ENCODE measurements around the gene MRPL52.
A peak's percentile ranks its signal among the peaks of the same experiment; 100 is the strongest.
"Not testable (repeated sequence)": the region's sequence is repeated elsewhere in the genome, so short reads cannot be mapped to it uniquely, and the experiment has no call there.

Gene MRPL52

GRCh38 chr14:22792158-22792557 lies 37.5 kb upstream of the MRPL52 start:
- H3K79me2 ChIP-seq (ENCODE audit: insufficient read depth, low read length), result no peaks in the 10 kb centered on the region; the same call in 1 of the 2 replicates
- TF ChIP-seq EZH2phosphoT487 (conservative IDR thresholded peaks at IDR 0.05; ENCODE audit: low read length) (no peak), CTCF (IDR thresholded peaks at IDR 0.05; ENCODE audit: insufficient read depth, low read length, poor library complexity, severe bottlenecking) (no peak)
- H3K27me3 ChIP-seq (ENCODE audit: low read length), result no peaks in the 10 kb centered on the region
- H3K27ac ChIP-seq (ENCODE audit: low read depth, low read length), result peak overlapping the region; percentile 48
- H3K4me3 ChIP-seq (ENCODE audit: insufficient read depth, low read length, poor library complexity, severe bottlenecking), result no peak overlapping the region
- H3K9me3 ChIP-seq (ENCODE audit: insufficient read depth, low read length), result no peaks in the 10 kb centered on the region
- no peak overlapping the region for H3K9ac ChIP-seq (ENCODE audit: low read length)
- no peak overlapping the region for H2AFZ ChIP-seq (ENCODE audit: low read depth, low read length, severe bottlenecking)
- no peaks in the 10 kb centered on the region for H4K20me1 ChIP-seq (ENCODE audit: low read depth, low read length)
- H3K9me2 ChIP-seq (replicated peaks; ENCODE audit: insufficient read depth, low read length), result no peaks in the 10 kb centered on the region
- H3K4me2 ChIP-seq (ENCODE audit: low read depth, low read length, poor library complexity, severe bottlenecking), result no peak overlapping the region
- H3F3A ChIP-seq (ENCODE audit: insufficient read depth), result peaks cover 15% of the 10 kb centered on the region
- no peaks in the 10 kb centered on the region for H3K36me3 ChIP-seq (ENCODE audit: low read length)

- H3K79me2 ChIP-seq (ENCODE audit: insufficient read depth, low read length); H3K4me3 ChIP-seq (ENCODE audit: insufficient read depth, low read length, poor library complexity, severe bottlenecking); H3K4me2 ChIP-seq (ENCODE audit: low read depth, low read length, poor library complexity, severe bottlenecking); H3K36me3 ChIP-seq (ENCODE audit: low read length); H4K20me1 ChIP-seq (ENCODE audit: low read depth, low read length); H3K9me3 ChIP-seq (ENCODE audit: insufficient read depth, low read length); H3K27me3 ChIP-seq (ENCODE audit: low read length); H2AFZ ChIP-seq (ENCODE audit: low read depth, low read length, severe bottlenecking); H3K9ac ChIP-seq (ENCODE audit: low read length); H3K9me2 ChIP-seq (replicated peaks; ENCODE audit: insufficient read depth, low read length): not testable (repeated sequence)
- H3K27ac ChIP-seq (ENCODE audit: low read depth, low read length), result peak overlapping the region; percentile 58; the same call in 1 of the 2 replicates
- peaks cover 15% of the 10 kb centered on the region for H3F3A ChIP-seq (ENCODE audit: insufficient read depth)
Observed at GRCh38 chr14:22793550-22793949, 36.1 kb upstream of the MRPL52 start.

GRCh38 chr14:22793976-22794375 lies 35.7 kb upstream of the MRPL52 start:
- Histone ChIP-seq H3K9me3 (ENCODE audit: insufficient read depth, low read length) (no peaks in the 10 kb centered on the region), H3F3A (ENCODE audit: insufficient read depth) (peaks cover 15% of the 10 kb centered on the region), H3K4me2 (ENCODE audit: low read depth, low read length, poor library complexity, severe bottlenecking) (no peak overlapping the region), H3K27me3 (ENCODE audit: low read length) (no peaks in the 10 kb centered on the region), H3K9me2 (replicated peaks; ENCODE audit: insufficient read depth, low read length) (no peaks in the 10 kb centered on the region), H4K20me1 (ENCODE audit: low read depth, low read length) (no peaks in the 10 kb centered on the region), H3K9ac (ENCODE audit: low read length) (0 out of 2 replicates have a peak overlapping the region, but pooled peaks have one; percentile 25), H3K79me2 (ENCODE audit: insufficient read depth, low read length) (no peaks in the 10 kb centered on the region), H2AFZ (ENCODE audit: low read depth, low read length, severe bottlenecking) (no peak overlapping the region), H3K4me3 (ENCODE audit: insufficient read depth, low read length, poor library complexity, severe bottlenecking) (no peak overlapping the region), H3K36me3 (ENCODE audit: low read length) (no peaks in the 10 kb centered on the region), H3K27ac (ENCODE audit: low read depth, low read length) (peak overlapping the region; percentile 58)
- TF ChIP-seq CTCF (IDR thresholded peaks at IDR 0.05; ENCODE audit: insufficient read depth, low read length, poor library complexity, severe bottlenecking) (no peak), EZH2phosphoT487 (conservative IDR thresholded peaks at IDR 0.05; ENCODE audit: low read length) (no peak)

GRCh38 chr14:22794551-22794951 lies 35.1 kb upstream of the MRPL52 start:
- Histone ChIP-seq H3F3A (ENCODE audit: insufficient read depth) (peaks cover 15% of the 10 kb centered on the region), H3K79me2 (ENCODE audit: insufficient read depth, low read length) (no peaks in the 10 kb centered on the region), H3K4me3 (ENCODE audit: insufficient read depth, low read length, poor library complexity, severe bottlenecking) (no peak overlapping the region), H3K36me3 (ENCODE audit: low read length) (no peaks in the 10 kb centered on the region), H3K9me3 (ENCODE audit: insufficient read depth, low read length) (no peaks in the 10 kb centered on the region), H2AFZ (ENCODE audit: low read depth, low read length, severe bottlenecking) (peak overlapping the region; percentile 60), H3K4me2 (ENCODE audit: low read depth, low read length, poor library complexity, severe bottlenecking) (peak overlapping the region; percentile 45), H3K27me3 (ENCODE audit: low read length) (no peaks in the 10 kb centered on the region), H3K27ac (ENCODE audit: low read depth, low read length) (peak overlapping the region; percentile 58), H4K20me1 (ENCODE audit: low read depth, low read length) (no peaks in the 10 kb centered on the region), H3K9me2 (replicated peaks; ENCODE audit: insufficient read depth, low read length) (no peaks in the 10 kb centered on the region), H3K9ac (ENCODE audit: low read length) (peak overlapping the region; percentile 25; the same call in 1 of the 2 replicates)
- no peak for TF ChIP-seq CTCF (IDR thresholded peaks at IDR 0.05; ENCODE audit: insufficient read depth, low read length, poor library complexity, severe bottlenecking)
- no peak for TF ChIP-seq EZH2phosphoT487 (conservative IDR thresholded peaks at IDR 0.05; ENCODE audit: low read length)

Measured in SU-DHL-6 (cell line).